Aorta (tissue), 5 donors: ENCODE data around the gene YKT6. TPM values are rescaled to one million over a fixed set of nuclear protein-coding genes. Genes with fewer than 3 reads are reported as not detected.
"Not testable (repeated sequence)": the region's sequence is repeated elsewhere in the genome, so short reads cannot be mapped to it uniquely, and the experiment has no call there.

Source experiments
- ATAC-seq: fragments of 200-7000 bp; cut with Tn5 transposase; one replicate; pipeline ENCODE4 v1.9.1; 2022; ENCODE audit warnings: moderate library complexity; ENCODE audit not compliant: low FRiP score
- DNase-seq, 2 donors: peaks; one replicate each; pipeline ENCODE4 v3.0.0-alpha.2; 2020
- H3K27ac ChIP-seq, 2 donors: one replicate each; pipeline ENCODE4 v1.5.1; 2013; ENCODE audit warnings: low read length in 2 of 2, mild to moderate bottlenecking in 2 of 2, moderate library complexity in 2 of 2, control low read depth in 1 of 2, inconsistent platforms in 1 of 2, low read depth in 1 of 2
- H3K27me3 ChIP-seq, 2 donors: one replicate each; pipeline ENCODE4 v1.6.1; 2013; ENCODE audit warnings: control low read depth in 1 of 2, low read length in 1 of 2, mild to moderate bottlenecking in 1 of 2, moderate library complexity in 1 of 2; ENCODE audit not compliant: insufficient read depth in 2 of 2, control insufficient read depth in 1 of 2
- H3K36me3 ChIP-seq, 2 donors: one replicate each; pipeline ENCODE4 v1.6.1; 2013; ENCODE audit warnings: control low read depth in 1 of 2, low read length in 1 of 2, mild to moderate bottlenecking in 1 of 2; ENCODE audit not compliant: insufficient read depth in 2 of 2, control insufficient read depth in 1 of 2
- H3K4me1 ChIP-seq, 2 donors: one replicate each; pipeline ENCODE4 v1.6.1; 2013; ENCODE audit warnings: low read length in 2 of 2, control low read depth in 1 of 2, mild to moderate bottlenecking in 1 of 2, moderate library complexity in 1 of 2; ENCODE audit not compliant: insufficient read depth in 2 of 2, control insufficient read depth in 1 of 2
- H3K4me3 ChIP-seq, 2 donors: one replicate each; pipeline ENCODE4 v1.5.1; 2013; ENCODE audit warnings: low read length in 2 of 2, control low read depth in 1 of 2, mild to moderate bottlenecking in 1 of 2
- H3K9me3 ChIP-seq: one replicate; pipeline ENCODE4 v1.6.1; 2013; ENCODE audit warnings: mild to moderate bottlenecking, low read length; ENCODE audit not compliant: control insufficient read depth
- WGBS, 2 donors: extraction: QIAGEN DNeasy Blood & Tissue Kit; methylation state at CpG; one replicate each; pipeline ENCODE4 v1.1.7; 2013; 5-methylcytosine and 5-hydroxymethylcytosine counted together
- intact Hi-C, 2 donors: fragments of 100-400 bp; cut with DNase I; formaldehyde crosslinking; loops; one replicate each; pipeline versions ENCODE4 v1.14.2 to v1.15.0; 2022
- polyA plus RNA-seq, 2 donors: library from polyadenylated mRNA; stranded (reverse); fragments of 200-250 nt; gene quantifications; one replicate each; pipeline ENCODE4 v1.2.3, GENCODE V29; 2013
- total RNA-seq, 2 donors: library from RNA; stranded (reverse); fragmentation: NEBNext Ultra II Directional; extraction: Animal tissue kit (Norgen Biotek cat#: 25700); gene quantifications; one replicate each; pipeline ENCODE4 v1.2.1, GENCODE V29; 2021
- donor health status: healthy with polysubstance abuse.
- donor health status: Bipolar disorder and iron deficiency.
- donor health status: DM: no; HTN: no; CAD: no.
- donor health status: DM: no; HTN: no; CAD: no.
- donor health status: DM: yes; HTN: yes; CAD: no.

Gene YKT6
- total and polyA plus RNA-seq, 4 donors = 47.2 to 73.1 (median 54.3) TPM

GRCh38 chr7:44163591-44163990 is 37.2 kb upstream of the YKT6 start:
- intact Hi-C loops = no loop called here
- Histone ChIP-seq H3K9me3 (no peaks in the 10 kb centered on the region), H3K4me3 (no peak overlapping the region), H3K36me3 (no peaks in the 10 kb centered on the region), H3K4me1 (no peaks in the 10 kb centered on the region), H3K27me3 (no peaks in the 10 kb centered on the region), H3K27ac (no peak overlapping the region)
- ATAC-seq = no peak
- DNase-seq = no peak
- WGBS, 2 donors = 43 to 46% methylated on average over 1 of the region's 1 CpG

- no peak for ATAC-seq
- Histone ChIP-seq H3K36me3 (no peaks in the 10 kb centered on the region), H3K4me3 (no peak overlapping the region), H3K27ac (no peak overlapping the region), H3K27me3 (no peaks in the 10 kb centered on the region), H3K4me1 (no peaks in the 10 kb centered on the region), H3K9me3 (no peaks in the 10 kb centered on the region)
- DNase-seq = no peak
- intact Hi-C loops = no loop called here
Measured at GRCh38 chr7:44167920-44168319, 32.9 kb upstream of the YKT6 start.

GRCh38 chr7:44171901-44172300 is 28.9 kb upstream of the YKT6 start:
- ATAC-seq, H3K4me1 ChIP-seq, intact Hi-C loops, H3K27me3 ChIP-seq, H3K4me3 ChIP-seq, H3K9me3 ChIP-seq, H3K27ac ChIP-seq, H3K36me3 ChIP-seq: not testable (repeated sequence)
- peak in 1 of 2 donors; percentile 26 for DNase-seq
- WGBS, 2 donors = 93 to 94% methylated on average over 9 of the region's 9 CpGs

- Histone ChIP-seq H3K36me3 (no peaks in the 10 kb centered on the region), H3K9me3 (no peaks in the 10 kb centered on the region), H3K4me1 (no peaks in the 10 kb centered on the region), H3K27ac (no peak overlapping the region), H3K27me3 (no peaks in the 10 kb centered on the region), H3K4me3 (no peak overlapping the region)
- ATAC-seq = no peak
- intact Hi-C loops = no loop called here
- DNase-seq = peak in 1 of 2 donors; percentile 13
Measured at GRCh38 chr7:44172352-44172751, 28.4 kb upstream of the YKT6 start.

- Histone ChIP-seq H3K9me3 (no peaks in the 10 kb centered on the region), H3K27me3 (no peaks in the 10 kb centered on the region), H3K27ac (no peak overlapping the region), H3K36me3 (no peaks in the 10 kb centered on the region), H3K4me1 (no peaks in the 10 kb centered on the region), H3K4me3 (no peak overlapping the region)
- 79 to 84% methylated on average over 6 of the region's 6 CpGs for WGBS, 2 donors
- DNase-seq = no peak
- ATAC-seq = no peak
- intact Hi-C loops = no loop called here
Measured at GRCh38 chr7:44172803-44173424, 27.9 kb upstream of the YKT6 start.

- intact Hi-C loops = no loop called here
- ATAC-seq (no peak), DNase-seq (peak in 1 of 2 donors; percentile 9)
- Histone ChIP-seq H3K9me3 (no peaks in the 10 kb centered on the region), H3K36me3 (no peaks in the 10 kb centered on the region), H3K27ac (no peak overlapping the region), H3K27me3 (no peaks in the 10 kb centered on the region), H3K4me3 (no peak overlapping the region), H3K4me1 (no peaks in the 10 kb centered on the region)
- WGBS, 2 donors = 33 to 49% methylated on average over 3 of the region's 3 CpGs
Measured at GRCh38 chr7:44173911-44174693, 26.7 kb upstream of the YKT6 start.

GRCh38 chr7:44174694-44174948 is 26.2 kb upstream of the YKT6 start:
- ATAC-seq, H3K4me1 ChIP-seq, H3K9me3 ChIP-seq, DNase-seq, intact Hi-C loops, H3K27ac ChIP-seq, H3K27me3 ChIP-seq, H3K36me3 ChIP-seq, H3K4me3 ChIP-seq: not testable (repeated sequence)
- WGBS, 2 donors = 72 to 78% methylated on average over 1 of the region's 1 CpG

- no peaks in the 10 kb centered on the region for H3K36me3 ChIP-seq
- 84 to 95% methylated on average over 3 of the region's 3 CpGs for WGBS, 2 donors
- no peaks in the 10 kb centered on the region for H3K9me3 ChIP-seq
- no peaks in the 10 kb centered on the region for H3K4me1 ChIP-seq
- no peak overlapping the region for H3K27ac ChIP-seq
- intact Hi-C loops = no loop called here
- DNase-seq = peak in 1 of 2 donors; percentile 39
- ATAC-seq = no peak
- no peaks in the 10 kb centered on the region for H3K27me3 ChIP-seq
- no peak overlapping the region for H3K4me3 ChIP-seq
Measured at GRCh38 chr7:44175730-44176129, 25.0 kb upstream of the YKT6 start.

GRCh38 chr7:44176486-44176885 is 24.3 kb upstream of the YKT6 start:
- Histone ChIP-seq H3K4me3 (no peak overlapping the region), H3K27me3 (no peaks in the 10 kb centered on the region), H3K27ac (no peak overlapping the region), H3K9me3 (peaks cover under 1% of the 10 kb centered on the region), H3K36me3 (no peaks in the 10 kb centered on the region), H3K4me1 (no peaks in the 10 kb centered on the region)
- intact Hi-C loops = no loop called here
- DNase-seq (peak in 1 of 2 donors; percentile 28), ATAC-seq (no peak)
- WGBS, 2 donors = 89 to 92% methylated on average over 7 of the region's 7 CpGs
